Breast epithelium (tissue), 3 donors: ENCODE results near the gene IL11.

Experiments used
- POLR2A ChIP-seq: fragments of 450-650 bp; IDR thresholded peaks from one replicate; pipeline ENCODE4 v1.6.1; 2016; ENCODE audit warnings: antibody characterized with exemption, mild to moderate bottlenecking, moderate library complexity
- POLR2AphosphoS5 ChIP-seq, 3 donors: sonication (generic); formaldehyde crosslinking; IDR thresholded peaks; one replicate each; pipeline ENCODE4 v1.6.1; 2017; ENCODE audit warnings: antibody characterized with exemption in 3 of 3
- TF ChIP-seq, protein P1 (sequence below), 3 donors: fragments of 450-650 bp; IDR thresholded peaks; one replicate each; pipeline ENCODE4 v1.5.1; 2016 to 2017; ENCODE audit warnings: antibody characterized with exemption in 3 of 3, mild to moderate bottlenecking in 3 of 3, moderate library complexity in 3 of 3

DNA sequence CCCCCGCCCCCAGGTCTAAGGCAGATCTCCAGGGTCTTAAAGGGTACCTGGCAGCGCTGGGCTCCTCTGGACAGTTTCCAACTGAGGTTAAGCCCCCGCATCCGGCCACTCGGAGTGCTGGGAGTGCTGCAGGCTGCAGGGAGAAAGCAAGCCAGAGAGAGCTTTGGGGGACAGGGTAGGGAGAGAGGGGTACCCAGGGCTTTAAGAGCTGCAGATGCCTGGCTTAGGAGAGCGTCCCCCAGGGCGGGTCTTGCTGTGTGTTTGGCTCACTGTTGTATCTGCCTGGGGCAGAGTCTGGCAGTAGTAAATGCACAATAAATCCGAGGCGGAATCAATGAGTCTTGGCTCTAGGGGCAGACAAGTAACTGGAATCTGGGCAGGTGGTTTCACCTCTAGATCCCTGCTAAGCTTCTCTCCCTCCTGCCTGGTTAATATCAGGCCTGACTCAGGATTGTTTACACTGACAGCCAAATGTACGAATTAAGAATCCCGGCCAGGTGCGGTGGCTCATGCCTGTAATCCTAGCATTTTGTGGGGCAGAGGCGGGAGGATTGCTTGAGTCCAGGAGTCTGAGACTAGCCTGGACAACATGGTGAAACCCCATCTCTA is 14.9 kb downstream of the IL11 start:
- TF ChIP-seq, protein P1, sequence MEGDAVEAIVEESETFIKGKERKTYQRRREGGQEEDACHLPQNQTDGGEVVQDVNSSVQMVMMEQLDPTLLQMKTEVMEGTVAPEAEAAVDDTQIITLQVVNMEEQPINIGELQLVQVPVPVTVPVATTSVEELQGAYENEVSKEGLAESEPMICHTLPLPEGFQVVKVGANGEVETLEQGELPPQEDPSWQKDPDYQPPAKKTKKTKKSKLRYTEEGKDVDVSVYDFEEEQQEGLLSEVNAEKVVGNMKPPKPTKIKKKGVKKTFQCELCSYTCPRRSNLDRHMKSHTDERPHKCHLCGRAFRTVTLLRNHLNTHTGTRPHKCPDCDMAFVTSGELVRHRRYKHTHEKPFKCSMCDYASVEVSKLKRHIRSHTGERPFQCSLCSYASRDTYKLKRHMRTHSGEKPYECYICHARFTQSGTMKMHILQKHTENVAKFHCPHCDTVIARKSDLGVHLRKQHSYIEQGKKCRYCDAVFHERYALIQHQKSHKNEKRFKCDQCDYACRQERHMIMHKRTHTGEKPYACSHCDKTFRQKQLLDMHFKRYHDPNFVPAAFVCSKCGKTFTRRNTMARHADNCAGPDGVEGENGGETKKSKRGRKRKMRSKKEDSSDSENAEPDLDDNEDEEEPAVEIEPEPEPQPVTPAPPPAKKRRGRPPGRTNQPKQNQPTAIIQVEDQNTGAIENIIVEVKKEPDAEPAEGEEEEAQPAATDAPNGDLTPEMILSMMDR (IDR thresholded peaks at IDR 0.05), result no peak
- TF ChIP-seq POLR2A, result no peak
- TF ChIP-seq POLR2AphosphoS5 (IDR thresholded peaks at IDR 0.05), result no peak
